Endothelial cell of hepatic sinusoid (primary cell): ENCODE results near the gene SPANXN5.
"Not testable (repeated sequence)": the region's sequence is repeated elsewhere in the genome, so short reads cannot be mapped to it uniquely, and the experiment has no call there.

ENCODE experiments used
- in situ Hi-C: cut with HindIII; loops from 2 replicates; pipeline ENCODE4 v1.10.0; 2017; ENCODE audit warnings: low sequenced_read_pairs

SPANXN5 gene

GRCh38 chrX:52797327-52797726 is at the start of gene SPANXN5:
SPANXN5 (minus strand) TSS chrX:52797427; CDS start chrX:52797348, 79 bp downstream.
- in situ Hi-C loops, result not testable (repeated sequence)

- in situ Hi-C loops, result not testable (repeated sequence)
Measured at GRCh38 chrX:52843619-52844018, 46.4 kb upstream of the SPANXN5 start.

- in situ Hi-C loops, result no loop called here
Measured at GRCh38 chrX:52839137-52839536, 41.9 kb upstream of the SPANXN5 start.

- in situ Hi-C loops, result no loop called here
Measured at GRCh38 chrX:52830551-52830950, 33.3 kb upstream of the SPANXN5 start.

GRCh38 chrX:52824608-52825007 is 27.4 kb upstream of the SPANXN5 start:
- in situ Hi-C loops, result no loop called here

GRCh38 chrX:52821079-52821760 is 24.0 kb upstream of the SPANXN5 start:
- in situ Hi-C loops, result no loop called here

GRCh38 chrX:52819788-52820187 is 22.6 kb upstream of the SPANXN5 start:
- in situ Hi-C loops, result no loop called here

- in situ Hi-C loops, result no loop called here
Measured at GRCh38 chrX:52811065-52811625, 13.9 kb upstream of the SPANXN5 start, which contains the start of gene XAGE5. XAGE5 (plus strand) TSS chrX:52811287; CDS start chrX:52812567, 1,280 bp downstream.

- in situ Hi-C loops, result not testable (repeated sequence)
Measured at GRCh38 chrX:52804876-52805275, 7.6 kb upstream of the SPANXN5 start.

GRCh38 chrX:52773504-52773903 is 23.7 kb downstream of the SPANXN5 start:
- in situ Hi-C loops, result not testable (repeated sequence)

GRCh38 chrX:52765983-52766382 is 31.2 kb downstream of the SPANXN5 start:
- in situ Hi-C loops, result not testable (repeated sequence)

- in situ Hi-C loops, result not testable (repeated sequence)
Measured at GRCh38 chrX:52750952-52751351, 46.3 kb downstream of the SPANXN5 start, which contains the start of gene SSX2B. SSX2B (plus strand) TSS chrX:52751252; CDS start chrX:52752681, 1,429 bp downstream.
